Measurements from ENCODE around the gene MRPS23. TPM values are rescaled to one million over a fixed set of nuclear protein-coding genes. Genes with fewer than 3 reads are reported as not detected.

The MRPS23 gene
- total and polyA plus RNA-seq, 2 of the 13 experiments (the other 11 are each of a cell fraction or from before 2014, with no cell fraction given) = 63.2 to 181 TPM

DNA sequence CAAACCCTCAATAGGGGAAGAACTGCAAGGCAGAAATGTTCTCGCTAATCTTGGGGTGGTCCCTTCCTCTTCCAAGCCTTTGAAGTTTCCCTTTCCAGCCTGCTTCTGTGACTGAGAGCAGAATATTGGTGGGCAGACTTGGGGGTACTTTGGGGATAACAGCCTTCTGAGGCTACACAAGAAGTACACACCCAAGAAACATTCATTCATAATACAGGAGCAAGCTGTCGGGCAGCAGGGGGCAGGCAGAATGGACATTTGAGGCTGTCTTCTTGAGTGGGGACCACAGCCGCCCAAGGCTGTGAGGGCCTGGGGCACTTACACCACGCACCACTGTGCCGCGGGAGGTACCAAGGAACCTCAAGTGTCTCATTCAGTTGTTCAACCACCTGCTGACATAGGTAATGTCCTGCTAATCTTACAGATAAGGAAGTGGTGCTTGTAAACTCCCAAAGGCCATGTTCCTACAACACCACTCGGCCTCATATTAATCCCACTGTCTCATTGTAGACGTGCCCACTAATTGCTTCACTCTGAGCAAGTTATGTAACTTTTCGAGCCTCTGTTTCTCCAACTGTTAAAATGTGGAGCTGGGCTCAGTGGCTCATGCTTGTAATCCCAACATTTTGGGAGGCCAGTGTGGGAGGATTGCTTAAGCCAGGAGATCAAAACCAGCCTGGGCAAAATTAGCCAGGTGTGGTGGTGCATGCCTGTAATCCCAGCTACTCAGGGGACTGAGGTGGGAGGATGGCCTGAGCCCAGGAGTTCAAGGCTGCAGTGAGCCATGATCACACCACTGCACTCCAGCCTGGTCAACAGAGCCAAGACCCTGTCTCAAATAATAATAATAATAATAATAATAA is 2.5 kb upstream of the MRPS23 start (continued):
- TF ChIP-seq RBFOX2 (IDR thresholded peaks at IDR 0.05; ENCODE audit: low read depth, low read length) (0 out of 2 replicates have a peak, but pooled peaks have one; percentile 1), ELF1 (CRISPR knock-in tag; IDR thresholded peaks at IDR 0.05) (no peak), CERS6 (CRISPR knock-in tag; IDR thresholded peaks at IDR 0.05) (no peak), PPARG (CRISPR knock-in tag; conservative IDR thresholded peaks at IDR 0.05) (no peak), SALL1 (CRISPR knock-in tag; IDR thresholded peaks at IDR 0.05) (no peak; the same call in 1 of the 2 replicates), ZFP90 (CRISPR knock-in tag; IDR thresholded peaks at IDR 0.05; ENCODE audit: borderline replicate concordance) (no peak), ZSCAN31 (CRISPR knock-in tag; IDR thresholded peaks at IDR 0.05; ENCODE audit: low read depth) (peak; percentile 42; the same call in 1 of the 2 replicates), ZNF331 (CRISPR knock-in tag; IDR thresholded peaks at IDR 0.05) (0 out of 2 replicates have a peak, but pooled peaks have one; percentile 16), ZNF782 (CRISPR knock-in tag; IDR thresholded peaks at IDR 0.05; ENCODE audit: borderline replicate concordance) (peak; percentile 26; the same call in 1 of the 2 replicates), TERF1 (CRISPR knock-in tag; IDR thresholded peaks at IDR 0.05) (no peak)
- TF ChIP-seq, protein P1, sequence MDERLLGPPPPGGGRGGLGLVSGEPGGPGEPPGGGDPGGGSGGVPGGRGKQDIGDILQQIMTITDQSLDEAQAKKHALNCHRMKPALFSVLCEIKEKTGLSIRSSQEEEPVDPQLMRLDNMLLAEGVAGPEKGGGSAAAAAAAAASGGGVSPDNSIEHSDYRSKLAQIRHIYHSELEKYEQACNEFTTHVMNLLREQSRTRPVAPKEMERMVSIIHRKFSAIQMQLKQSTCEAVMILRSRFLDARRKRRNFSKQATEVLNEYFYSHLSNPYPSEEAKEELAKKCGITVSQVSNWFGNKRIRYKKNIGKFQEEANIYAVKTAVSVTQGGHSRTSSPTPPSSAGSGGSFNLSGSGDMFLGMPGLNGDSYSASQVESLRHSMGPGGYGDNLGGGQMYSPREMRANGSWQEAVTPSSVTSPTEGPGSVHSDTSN (CRISPR knock-in tag; IDR thresholded peaks at IDR 0.05) = no peak
- TF ChIP-seq, protein P2, sequence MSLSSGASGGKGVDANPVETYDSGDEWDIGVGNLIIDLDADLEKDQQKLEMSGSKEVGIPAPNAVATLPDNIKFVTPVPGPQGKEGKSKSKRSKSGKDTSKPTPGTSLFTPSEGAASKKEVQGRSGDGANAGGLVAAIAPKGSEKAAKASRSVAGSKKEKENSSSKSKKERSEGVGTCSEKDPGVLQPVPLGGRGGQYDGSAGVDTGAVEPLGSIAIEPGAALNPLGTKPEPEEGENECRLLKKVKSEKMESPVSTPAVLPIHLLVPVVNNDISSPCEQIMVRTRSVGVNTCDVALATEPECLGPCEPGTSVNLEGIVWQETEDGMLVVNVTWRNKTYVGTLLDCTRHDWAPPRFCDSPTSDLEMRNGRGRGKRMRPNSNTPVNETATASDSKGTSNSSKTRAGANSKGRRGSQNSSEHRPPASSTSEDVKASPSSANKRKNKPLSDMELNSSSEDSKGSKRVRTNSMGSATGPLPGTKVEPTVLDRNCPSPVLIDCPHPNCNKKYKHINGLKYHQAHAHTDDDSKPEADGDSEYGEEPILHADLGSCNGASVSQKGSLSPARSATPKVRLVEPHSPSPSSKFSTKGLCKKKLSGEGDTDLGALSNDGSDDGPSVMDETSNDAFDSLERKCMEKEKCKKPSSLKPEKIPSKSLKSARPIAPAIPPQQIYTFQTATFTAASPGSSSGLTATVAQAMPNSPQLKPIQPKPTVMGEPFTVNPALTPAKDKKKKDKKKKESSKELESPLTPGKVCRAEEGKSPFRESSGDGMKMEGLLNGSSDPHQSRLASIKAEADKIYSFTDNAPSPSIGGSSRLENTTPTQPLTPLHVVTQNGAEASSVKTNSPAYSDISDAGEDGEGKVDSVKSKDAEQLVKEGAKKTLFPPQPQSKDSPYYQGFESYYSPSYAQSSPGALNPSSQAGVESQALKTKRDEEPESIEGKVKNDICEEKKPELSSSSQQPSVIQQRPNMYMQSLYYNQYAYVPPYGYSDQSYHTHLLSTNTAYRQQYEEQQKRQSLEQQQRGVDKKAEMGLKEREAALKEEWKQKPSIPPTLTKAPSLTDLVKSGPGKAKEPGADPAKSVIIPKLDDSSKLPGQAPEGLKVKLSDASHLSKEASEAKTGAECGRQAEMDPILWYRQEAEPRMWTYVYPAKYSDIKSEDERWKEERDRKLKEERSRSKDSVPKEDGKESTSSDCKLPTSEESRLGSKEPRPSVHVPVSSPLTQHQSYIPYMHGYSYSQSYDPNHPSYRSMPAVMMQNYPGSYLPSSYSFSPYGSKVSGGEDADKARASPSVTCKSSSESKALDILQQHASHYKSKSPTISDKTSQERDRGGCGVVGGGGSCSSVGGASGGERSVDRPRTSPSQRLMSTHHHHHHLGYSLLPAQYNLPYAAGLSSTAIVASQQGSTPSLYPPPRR (CRISPR knock-in tag; IDR thresholded peaks at IDR 0.05; ENCODE audit: borderline replicate concordance) = 0 out of 2 replicates have a peak, but pooled peaks have one; percentile 28

Measured in HepG2 (cell line).